Ovary (tissue), 3 donors: ENCODE results near the gene SEMA5A.

Experiments
- CTCF ChIP-seq, 3 donors: fragments of 450-650 bp in 2 of 3; fragments of 200-600 bp in 1 of 3; IDR thresholded peaks; one replicate each; pipeline versions ENCODE4 v1.5.1 to v1.8.0; 2016 to 2022; ENCODE audit warnings: antibody characterized with exemption in 3 of 3, mild to moderate bottlenecking in 1 of 3
- EP300 ChIP-seq: sonication (generic); formaldehyde crosslinking; IDR thresholded peaks from one replicate; pipeline ENCODE4 v1.6.1; 2017; ENCODE audit warnings: antibody characterized with exemption
- donor health status: DM: no; HTN: no; CAD: no.

- TF ChIP-seq CTCF (IDR thresholded peaks at IDR 0.05) (no peak), EP300 (no peak)
These were observed 379.4 kb downstream of the SEMA5A start for GRCh38 chr5:9166202-9167112.
